Neutrophil (primary cell): Measurements from ENCODE around the gene CACNA2D1.

Experiments
- H3K27ac ChIP-seq: fragments of 200-600 bp; sonication (generic); 2 replicates; pipeline ENCODE4 v1.5.1; 2016; ENCODE audit warnings: mild to moderate bottlenecking, moderate library complexity
- H3K27me3 ChIP-seq: fragments of 200-600 bp; sonication (generic); 2 replicates; pipeline ENCODE4 v1.6.0; 2016; ENCODE audit warnings: mild to moderate bottlenecking
- H3K36me3 ChIP-seq: fragments of 200-600 bp; sonication (generic); 2 replicates; pipeline ENCODE4 v1.5.1; 2017
- H3K4me1 ChIP-seq, 2 experiments: fragments of 200-600 bp in 1 of 2; sonication (generic) in 1 of 2; 1 replicate in 1 of 2; 2 replicates in 1 of 2; pipeline versions ENCODE4 v1.5.1 to v1.6.1; 2013 to 2016; ENCODE audit warnings: low read depth in 1 of 2, low read length in 1 of 2, mild to moderate bottlenecking in 1 of 2, moderate library complexity in 1 of 2; ENCODE audit not compliant: control insufficient read depth in 1 of 2, insufficient read depth in 1 of 2
- H3K4me3 ChIP-seq, 2 experiments: fragments of 200-600 bp in 1 of 2; sonication (generic) in 1 of 2; 1 replicate in 1 of 2; 2 replicates in 1 of 2; pipeline ENCODE4 v1.5.1; 2013 to 2016; ENCODE audit warnings: low read depth in 1 of 2, low read length in 1 of 2, mild to moderate bottlenecking in 1 of 2, moderate library complexity in 1 of 2
- H3K9me3 ChIP-seq: fragments of 200-600 bp; sonication (generic); 2 replicates; pipeline ENCODE4 v1.5.1; 2016
- TF ChIP-seq, protein P1 (sequence below): fragments of 200-600 bp; sonication (generic); IDR thresholded peaks from 2 replicates; pipeline ENCODE4 v1.5.1; 2016; ENCODE audit warnings: antibody characterized with exemption

The CACNA2D1 gene

DNA sequence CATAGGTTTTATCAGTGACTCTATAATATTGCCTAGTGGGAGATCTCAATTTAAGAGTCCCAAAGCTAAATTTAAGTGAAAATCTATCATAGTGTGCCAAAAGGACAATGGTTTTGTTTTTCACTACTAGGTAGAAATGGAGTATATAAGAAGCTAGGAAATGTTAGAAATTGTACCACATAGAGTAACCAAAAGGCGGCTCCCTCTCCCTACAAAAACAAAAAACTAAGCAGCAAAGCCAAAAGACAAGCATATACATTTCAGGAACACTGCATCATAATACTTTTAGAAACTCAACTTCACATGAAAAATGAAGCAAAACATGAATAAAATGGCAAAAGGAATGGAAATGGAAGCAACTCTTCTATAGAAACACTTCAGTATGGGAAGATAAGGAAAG lies 271.6 kb downstream of the CACNA2D1 start:
- no peaks in the 10 kb centered on the region for H3K27me3 ChIP-seq
- no peak overlapping the region for H3K27ac ChIP-seq
- H3K36me3 ChIP-seq = no peaks in the 10 kb centered on the region
- no peaks in the 10 kb centered on the region for H3K4me1 ChIP-seq
- H3K4me3 ChIP-seq = no peak overlapping the region
- no peaks in the 10 kb centered on the region for H3K9me3 ChIP-seq
- TF ChIP-seq, protein P1, sequence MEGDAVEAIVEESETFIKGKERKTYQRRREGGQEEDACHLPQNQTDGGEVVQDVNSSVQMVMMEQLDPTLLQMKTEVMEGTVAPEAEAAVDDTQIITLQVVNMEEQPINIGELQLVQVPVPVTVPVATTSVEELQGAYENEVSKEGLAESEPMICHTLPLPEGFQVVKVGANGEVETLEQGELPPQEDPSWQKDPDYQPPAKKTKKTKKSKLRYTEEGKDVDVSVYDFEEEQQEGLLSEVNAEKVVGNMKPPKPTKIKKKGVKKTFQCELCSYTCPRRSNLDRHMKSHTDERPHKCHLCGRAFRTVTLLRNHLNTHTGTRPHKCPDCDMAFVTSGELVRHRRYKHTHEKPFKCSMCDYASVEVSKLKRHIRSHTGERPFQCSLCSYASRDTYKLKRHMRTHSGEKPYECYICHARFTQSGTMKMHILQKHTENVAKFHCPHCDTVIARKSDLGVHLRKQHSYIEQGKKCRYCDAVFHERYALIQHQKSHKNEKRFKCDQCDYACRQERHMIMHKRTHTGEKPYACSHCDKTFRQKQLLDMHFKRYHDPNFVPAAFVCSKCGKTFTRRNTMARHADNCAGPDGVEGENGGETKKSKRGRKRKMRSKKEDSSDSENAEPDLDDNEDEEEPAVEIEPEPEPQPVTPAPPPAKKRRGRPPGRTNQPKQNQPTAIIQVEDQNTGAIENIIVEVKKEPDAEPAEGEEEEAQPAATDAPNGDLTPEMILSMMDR = no peak

- no peaks in the 10 kb centered on the region for H3K9me3 ChIP-seq
- no peak overlapping the region for H3K27ac ChIP-seq
- H3K4me3 ChIP-seq = no peak overlapping the region
- H3K27me3 ChIP-seq = no peaks in the 10 kb centered on the region
- H3K36me3 ChIP-seq = no peaks in the 10 kb centered on the region
- H3K4me1 ChIP-seq = no peaks in the 10 kb centered on the region
- TF ChIP-seq, protein P1 = no peak
Measured at GRCh38 chr7:82167558-82168314, 275.8 kb downstream of the CACNA2D1 start.

- no peaks in the 10 kb centered on the region for H3K27me3 ChIP-seq
Measured at GRCh38 chr7:82166260-82167015, 277.1 kb downstream of the CACNA2D1 start.

GRCh38 chr7:82164813-82165212 lies 278.8 kb downstream of the CACNA2D1 start:
- H3K4me1 ChIP-seq = no peaks in the 10 kb centered on the region
- no peaks in the 10 kb centered on the region for H3K36me3 ChIP-seq
- no peaks in the 10 kb centered on the region for H3K27me3 ChIP-seq
- no peaks in the 10 kb centered on the region for H3K9me3 ChIP-seq
- no peak overlapping the region for H3K27ac ChIP-seq
- TF ChIP-seq, protein P1 = no peak
- H3K4me3 ChIP-seq = no peak overlapping the region

More at GRCh38 chr7:82166260-82167015, 277.1 kb downstream of the CACNA2D1 start:
- H3K27ac ChIP-seq = no peak overlapping the region
- H3K9me3 ChIP-seq = no peaks in the 10 kb centered on the region
- TF ChIP-seq, protein P1 = no peak
- H3K4me1 ChIP-seq = no peaks in the 10 kb centered on the region
- no peak overlapping the region for H3K4me3 ChIP-seq
- no peaks in the 10 kb centered on the region for H3K36me3 ChIP-seq

DNA sequence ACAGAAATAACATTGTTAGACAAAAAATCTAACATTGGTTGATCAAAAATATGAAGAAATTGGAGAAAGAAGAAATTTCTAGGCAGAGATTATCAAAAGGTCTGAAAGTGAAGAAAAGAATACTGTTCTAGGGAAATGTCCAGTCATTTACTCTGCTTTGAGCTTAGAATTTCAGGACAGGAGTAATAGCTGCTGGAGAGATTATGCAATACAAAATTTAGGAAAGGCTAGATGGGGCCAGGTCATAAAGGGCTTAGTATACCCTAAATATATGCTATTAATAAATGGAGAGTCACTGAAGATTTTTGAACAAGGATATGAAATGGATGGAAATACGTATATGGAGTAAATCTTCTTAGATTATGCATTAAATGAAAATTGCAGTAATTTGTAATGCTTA lies 279.2 kb downstream of the CACNA2D1 start:
- H3K36me3 ChIP-seq = no peaks in the 10 kb centered on the region
- H3K4me3 ChIP-seq = no peak overlapping the region
- TF ChIP-seq, protein P1 = no peak
- no peaks in the 10 kb centered on the region for H3K9me3 ChIP-seq
- H3K4me1 ChIP-seq = no peaks in the 10 kb centered on the region
- H3K27ac ChIP-seq = no peak overlapping the region
- H3K27me3 ChIP-seq = no peaks in the 10 kb centered on the region
